Panc1 (cell line): Measurements from ENCODE around the gene WDR74. TPM values are rescaled to one million over a fixed set of nuclear protein-coding genes. Genes with fewer than 3 reads are reported as not detected.
A peak's percentile ranks its signal among the peaks of the same experiment; 100 is the strongest.
"Not testable (repeated sequence)": the region's sequence is repeated elsewhere in the genome, so short reads cannot be mapped to it uniquely, and the experiment has no call there.

ENCODE experiments used
- ATAC-seq: fragments of 200-7000 bp; cut with Tn5 transposase; 2 replicates; pipeline ENCODE4 v1.9.1; 2020; ENCODE audit warnings: mild to moderate bottlenecking, moderate library complexity
- BruUV-seq: library from RNA; stranded (reverse); fragments of 400-500 nt; replicated peaks from 2 replicates; lab custom pipeline; 2021; lab: Mats Ljungman, UMichigan
- CTCF ChIA-PET: fragments of 300-600 bp; sonication (Branson Sonifier 250); formaldehyde crosslinking; loops from one replicate; lab custom pipeline; 2022; ENCODE audit warnings: antibody characterized with exemption; lab: Charles Lee
- POLR2A ChIA-PET: fragments of 300-600 bp; sonication (Branson Sonifier 250); formaldehyde crosslinking; loops from one replicate; lab custom pipeline; 2022; ENCODE audit warnings: antibody characterized with exemption; lab: Charles Lee
- DNase-seq: peaks from one replicate; pipeline ENCODE4 v3.0.0-alpha.2; 2010; ENCODE audit warnings: low read depth, low spot score
- H3K27ac ChIP-seq: 2 replicates; pipeline ENCODE4 v1.5.1; 2011; ENCODE audit warnings: mild to moderate bottlenecking, low read length, inconsistent platforms
- H3K27me3 ChIP-seq: fragments of 200-500 bp; sonication (Bioruptor generic); 2 replicates; pipeline ENCODE4 v1.6.0; 2014; ENCODE audit warnings: low read length, inconsistent platforms; ENCODE audit not compliant: control insufficient read depth, insufficient read depth
- H3K36me3 ChIP-seq: fragments of 200-500 bp; sonication (Bioruptor generic); 2 replicates; pipeline ENCODE4 v1.5.1; 2014; ENCODE audit warnings: inconsistent platforms, mild to moderate bottlenecking, low read length, moderate library complexity; ENCODE audit not compliant: control insufficient read depth, insufficient read depth
- H3K4me1 ChIP-seq: 2 replicates; pipeline ENCODE4 v1.5.1; 2011; ENCODE audit warnings: inconsistent platforms, mild to moderate bottlenecking, low read length, moderate library complexity; ENCODE audit not compliant: control insufficient read depth, insufficient read depth
- H3K4me3 ChIP-seq, 2 experiments: 2 replicates each; pipeline ENCODE4 v1.5.1; 2011 to 2012; ENCODE audit warnings: low read depth in 2 of 2, low read length in 2 of 2, mild to moderate bottlenecking in 2 of 2, inconsistent platforms in 1 of 2, moderate library complexity in 1 of 2
- H3K9me3 ChIP-seq: fragments of 200-500 bp; sonication (Bioruptor generic); 2 replicates; pipeline ENCODE4 v1.5.1; 2014; ENCODE audit warnings: low read depth, mild to moderate bottlenecking, inconsistent platforms, low read length, moderate library complexity; ENCODE audit not compliant: control insufficient read depth, insufficient read depth
- CTCF ChIP-seq: fragments of 450-650 bp; IDR thresholded peaks from 2 replicates; pipeline ENCODE4 v1.5.1; 2017; ENCODE audit warnings: mild to moderate bottlenecking
- POLR2AphosphoS5 ChIP-seq: IDR thresholded peaks from 2 replicates; pipeline ENCODE4 v1.6.1; 2012; ENCODE audit warnings: mild to moderate bottlenecking, low read depth, low read length, moderate library complexity
- REST ChIP-seq, 2 experiments: IDR thresholded peaks; 2 replicates each; pipeline ENCODE4 v1.6.1; 2011 to 2012; ENCODE audit warnings: low read depth in 2 of 2, control low read depth in 1 of 2, low read length in 1 of 2, mild to moderate bottlenecking in 1 of 2, moderate library complexity in 1 of 2; ENCODE audit not compliant: insufficient read depth in 1 of 2
- SIN3A ChIP-seq: IDR thresholded peaks from 2 replicates; pipeline ENCODE4 v1.6.1; 2012; ENCODE audit warnings: low read depth, mild to moderate bottlenecking, low read length, moderate library complexity, borderline replicate concordance; ENCODE audit not compliant: insufficient read depth
- TCF7L2 ChIP-seq: IDR thresholded peaks from 2 replicates; pipeline ENCODE4 v1.6.1; 2011; ENCODE audit warnings: mild to moderate bottlenecking, low read depth, low read length, inconsistent platforms
- in situ Hi-C: cut with HindIII; loops from 2 replicates; pipeline ENCODE4 v1.10.0; 2016; ENCODE audit warnings: low sequenced_read_pairs, low pct_unique_long_range_greater_than_20kb
- intact Hi-C: fragments of 100-400 bp; cut with micrococcal nuclease; formaldehyde crosslinking; loops from one replicate; pipeline ENCODE4 v1.10.0; 2022; ENCODE audit not compliant: unreplicated experiment
- total RNA-seq: library from RNA; stranded (reverse); gene quantifications from one replicate; pipeline ENCODE4 v1.2.1, GENCODE V29; 2021; ENCODE audit not compliant: unreplicated experiment

WDR74 gene
- total RNA-seq, 1 experiment from 2014 or later: 62.9 TPM

- in situ Hi-C loops (no loop called here), intact Hi-C loops (no loop called here)
- TF ChIP-seq POLR2AphosphoS5 (peak; percentile 100), REST (IDR thresholded peaks at IDR 0.05; ENCODE audit: insufficient read depth in 1 of 2, low read depth in 2 of 2, low read length in 1 of 2) (peak in 1 of 2 experiments; percentile 39; a peak in 1 of 4 replicates), CTCF (no peak), SIN3A (peak; percentile 100), TCF7L2 (peak; percentile 53)
- H3K4me1 ChIP-seq: peaks cover 12% of the 10 kb centered on the region
- ATAC-seq (peak; percentile 86), DNase-seq (peak; percentile 99)
- BruUV-seq: TSS peak; percentile 100
- H3K27ac ChIP-seq: peak overlapping the region; percentile 96
- ChIA-PET CTCF (interaction anchor here (0.9 to 1.1 kb wide), 2 partner anchors 15 to 39 kb away, joined by 3 to 4 read pairs; partner anchors contain the start of gene SLC3A2), POLR2A (interaction anchor here (0.6 to 2.3 kb wide), 25 partner anchors 9 to 1174 kb away, joined by 3 to 23 read pairs (median 4); partner anchors contain the start of genes HNRNPUL2, SLC3A2, STX5 and TEX54)
- no peaks in the 10 kb centered on the region for H3K9me3 ChIP-seq
- no peaks in the 10 kb centered on the region for H3K27me3 ChIP-seq
- H3K36me3 ChIP-seq: peaks cover 3% of the 10 kb centered on the region; the same call in 1 of the 2 replicates
- H3K4me3 ChIP-seq: peak overlapping the region; percentile 28 to 53
Observed at GRCh38 chr11:62841361-62842170, 2.2 kb upstream of the WDR74 start.

- Histone ChIP-seq H3K27ac (peak overlapping the region; percentile 94), H3K4me3 (peak overlapping the region; percentile 83 to 98), H3K4me1 (peaks cover 12% of the 10 kb centered on the region)
- BruUV-seq, H3K9me3 ChIP-seq, H3K27me3 ChIP-seq, in situ Hi-C loops, H3K36me3 ChIP-seq, intact Hi-C loops: not testable (repeated sequence)
- ChIA-PET POLR2A (interaction anchor here (0.6 to 2.3 kb wide), 24 partner anchors 9 to 1174 kb away, joined by 3 to 23 read pairs (median 4); partner anchors contain the start of genes FTH1, HNRNPUL2, SLC3A2 and STX5), CTCF (interaction anchor here (0.9 to 1.1 kb wide), 2 partner anchors 15 to 40 kb away, joined by 3 to 4 read pairs; partner anchors contain the start of gene SLC3A2)
- DNase-seq (peak; percentile 85), ATAC-seq (peak; percentile 64)
- TF ChIP-seq TCF7L2: peak; percentile 77
Observed at GRCh38 chr11:62840721-62841360, 1.5 kb upstream of the WDR74 start.
